H1 (cell line): ENCODE data around the gene NAV3.

Experiments
- CBX5 ChIP-seq: fragments of 300-800, 300-1000 bp; sonication (generic); IDR thresholded peaks from 2 replicates; pipeline ENCODE4 v1.7.1; 2016; ENCODE audit warnings: antibody characterized with exemption, low read length, low read depth
- KDM5A ChIP-seq: fragments of 200-600 bp; IDR thresholded peaks from 2 replicates; pipeline ENCODE4 v1.7.1; 2012; ENCODE audit warnings: mild to moderate bottlenecking, low read length, inconsistent platforms, mixed read lengths
- NRF1 ChIP-seq: IDR thresholded peaks from 2 replicates; pipeline ENCODE4 v1.6.1; 2011; ENCODE audit warnings: mild to moderate bottlenecking, low read depth, low read length, improper control_type of control experiment
- POLR2A ChIP-seq, 2 experiments: IDR thresholded peaks; 1 replicate in 1 of 2; 2 replicates in 1 of 2; pipeline ENCODE4 v1.6.1; 2011; ENCODE audit warnings: low read depth in 2 of 2, low read length in 2 of 2, mild to moderate bottlenecking in 2 of 2; ENCODE audit errors: control extremely low read depth in 1 of 2
- TBP ChIP-seq: IDR thresholded peaks from 2 replicates; pipeline ENCODE4 v1.6.1; 2011; ENCODE audit warnings: low read depth, low read length, improper control_type of control experiment
- YY1 ChIP-seq: IDR thresholded peaks from 2 replicates; pipeline ENCODE4 v1.6.1; 2011; ENCODE audit warnings: low read depth, mild to moderate bottlenecking, low read length
- TF ChIP-seq, protein P1 (sequence below), 3 experiments: IDR thresholded peaks; 1 replicate in 2 of 3; 2 replicates in 1 of 3; pipeline versions ENCODE4 v1.5.1 to v1.6.1; 2011; ENCODE audit warnings: low read length in 3 of 3, mild to moderate bottlenecking in 3 of 3, inconsistent platforms in 2 of 3, low read depth in 1 of 3, moderate library complexity in 1 of 3; ENCODE audit not compliant: insufficient read depth in 1 of 3; ENCODE audit errors: control extremely low read depth in 1 of 3

DNA sequence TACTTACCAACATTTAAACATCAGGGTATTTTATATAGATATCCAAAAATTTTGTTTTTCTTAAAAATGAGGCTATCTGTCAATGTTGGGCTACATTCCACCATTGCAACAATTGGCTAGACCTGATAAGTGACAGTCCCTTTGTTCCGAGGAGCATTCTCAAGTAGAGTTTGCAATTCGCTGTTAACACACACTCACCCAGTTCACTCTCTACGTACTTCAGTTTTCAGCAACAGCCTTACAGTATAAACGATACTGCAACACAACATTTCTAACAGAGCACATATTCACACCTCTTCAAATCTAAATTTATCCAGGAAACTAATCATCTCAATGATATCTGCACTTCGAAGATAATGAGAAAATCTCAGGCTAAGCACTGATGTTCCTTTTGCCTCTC, 393.5 kb downstream of the NAV3 start:
- TF ChIP-seq, protein P1, sequence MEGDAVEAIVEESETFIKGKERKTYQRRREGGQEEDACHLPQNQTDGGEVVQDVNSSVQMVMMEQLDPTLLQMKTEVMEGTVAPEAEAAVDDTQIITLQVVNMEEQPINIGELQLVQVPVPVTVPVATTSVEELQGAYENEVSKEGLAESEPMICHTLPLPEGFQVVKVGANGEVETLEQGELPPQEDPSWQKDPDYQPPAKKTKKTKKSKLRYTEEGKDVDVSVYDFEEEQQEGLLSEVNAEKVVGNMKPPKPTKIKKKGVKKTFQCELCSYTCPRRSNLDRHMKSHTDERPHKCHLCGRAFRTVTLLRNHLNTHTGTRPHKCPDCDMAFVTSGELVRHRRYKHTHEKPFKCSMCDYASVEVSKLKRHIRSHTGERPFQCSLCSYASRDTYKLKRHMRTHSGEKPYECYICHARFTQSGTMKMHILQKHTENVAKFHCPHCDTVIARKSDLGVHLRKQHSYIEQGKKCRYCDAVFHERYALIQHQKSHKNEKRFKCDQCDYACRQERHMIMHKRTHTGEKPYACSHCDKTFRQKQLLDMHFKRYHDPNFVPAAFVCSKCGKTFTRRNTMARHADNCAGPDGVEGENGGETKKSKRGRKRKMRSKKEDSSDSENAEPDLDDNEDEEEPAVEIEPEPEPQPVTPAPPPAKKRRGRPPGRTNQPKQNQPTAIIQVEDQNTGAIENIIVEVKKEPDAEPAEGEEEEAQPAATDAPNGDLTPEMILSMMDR (IDR thresholded peaks at IDR 0.05; ENCODE audit: control extremely low read depth in 1 of 3, insufficient read depth in 1 of 3, low read depth in 1 of 3, low read length in 3 of 3) = no peak
- TF ChIP-seq TBP = no peak
- no peak for TF ChIP-seq CBX5
- TF ChIP-seq KDM5A = no peak
- TF ChIP-seq YY1 = no peak
- TF ChIP-seq POLR2A (IDR thresholded peaks at IDR 0.05; ENCODE audit: control extremely low read depth in 1 of 2, low read depth in 2 of 2, low read length in 2 of 2) = no peak
- no peak for TF ChIP-seq NRF1
